NB4 (cell line): ENCODE data around the gene TMEM92.

Experiments
- CTCF ChIP-seq: IDR thresholded peaks from one replicate; pipeline ENCODE4 v1.5.1; 2012; ENCODE audit warnings: low read depth, low read length
- MAX ChIP-seq: IDR thresholded peaks from 2 replicates; pipeline ENCODE4 v1.6.1; 2011; ENCODE audit warnings: low read depth, low read length
- MYC ChIP-seq: IDR thresholded peaks from 2 replicates; pipeline ENCODE4 v1.6.1; 2011; ENCODE audit warnings: low read depth, low read length
- POLR2A ChIP-seq: IDR thresholded peaks from 2 replicates; pipeline ENCODE4 v1.6.1; 2011; ENCODE audit warnings: mild to moderate bottlenecking; ENCODE audit not compliant: insufficient read length; ENCODE audit errors: extremely low read depth

DNA sequence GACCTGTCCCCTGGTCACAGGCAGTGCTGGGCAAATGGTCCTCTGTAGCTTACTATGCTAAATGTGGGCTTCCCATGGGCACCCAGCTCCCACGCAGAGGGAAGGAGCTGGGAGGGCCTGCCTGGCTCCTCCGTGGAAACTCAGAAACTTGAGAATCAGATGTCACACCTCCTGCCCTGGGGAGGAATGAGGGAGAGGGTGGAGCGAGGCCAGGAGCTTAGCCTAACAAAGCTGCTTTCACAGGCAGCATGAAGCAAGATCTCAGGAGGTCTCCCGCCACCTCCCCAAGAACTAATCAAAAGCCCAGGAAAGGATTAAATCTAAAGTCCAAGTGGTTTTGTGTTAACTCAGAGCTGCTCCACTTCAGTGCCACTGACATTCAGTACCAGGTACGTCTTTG, 38.0 kb downstream of the TMEM92 start:
- TF ChIP-seq CTCF = no peak
- TF ChIP-seq MAX = no peak
- no peak for TF ChIP-seq POLR2A
- TF ChIP-seq MYC = no peak
